GM15510 (cell line): ENCODE measurements around the gene HLCS.

Experiments
- POLR2A ChIP-seq: IDR thresholded peaks from 3 replicates; pipeline ENCODE4 v1.6.1; 2011; ENCODE audit warnings: borderline replicate concordance; ENCODE audit not compliant: insufficient read length; ENCODE audit errors: extremely low read depth

Gene HLCS

DNA sequence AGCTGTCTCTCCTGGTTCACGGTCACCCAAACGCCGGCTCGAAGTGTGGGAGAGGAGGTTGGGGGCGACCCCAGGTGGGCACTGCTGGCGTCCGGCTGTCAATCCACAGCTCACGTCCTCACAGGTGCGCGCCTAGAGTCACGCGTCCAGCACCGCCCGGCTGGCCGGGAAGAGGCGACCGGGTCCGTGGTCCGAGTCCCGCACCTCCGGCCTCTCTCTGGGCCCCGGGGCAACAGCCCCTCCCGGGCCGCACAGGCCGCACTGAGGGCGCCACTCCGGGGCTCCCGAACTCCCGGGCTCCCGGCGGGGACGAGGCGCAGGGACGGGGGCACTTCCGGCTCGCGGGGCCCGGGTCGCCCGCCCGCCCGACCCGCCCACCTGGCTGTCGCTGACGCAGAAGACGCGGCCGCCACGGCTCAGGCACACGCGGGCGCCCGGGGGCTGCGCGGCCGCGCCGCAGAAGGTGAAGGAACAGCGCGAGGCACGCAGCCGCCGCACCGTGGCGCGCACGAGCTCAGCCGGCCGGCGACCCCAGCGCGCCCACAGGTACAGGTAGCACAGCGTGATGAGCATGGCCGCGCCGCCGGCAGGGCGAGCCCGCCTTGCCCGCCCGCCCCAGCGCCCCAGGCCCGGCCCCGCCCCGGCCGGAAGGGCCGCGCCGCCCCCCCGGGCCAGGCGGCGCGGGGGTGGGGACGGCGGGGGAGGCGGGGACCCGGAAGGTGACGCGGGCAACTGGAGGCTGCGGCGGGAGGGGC is at the start of gene HLCS:
Gene HLCS, minus strand, starts transcription at position 604 of the 755 bp plus-strand sequence. Its CDS starts 31 bp downstream, at position 573.
- peak; percentile 83 for TF ChIP-seq POLR2A

DNA sequence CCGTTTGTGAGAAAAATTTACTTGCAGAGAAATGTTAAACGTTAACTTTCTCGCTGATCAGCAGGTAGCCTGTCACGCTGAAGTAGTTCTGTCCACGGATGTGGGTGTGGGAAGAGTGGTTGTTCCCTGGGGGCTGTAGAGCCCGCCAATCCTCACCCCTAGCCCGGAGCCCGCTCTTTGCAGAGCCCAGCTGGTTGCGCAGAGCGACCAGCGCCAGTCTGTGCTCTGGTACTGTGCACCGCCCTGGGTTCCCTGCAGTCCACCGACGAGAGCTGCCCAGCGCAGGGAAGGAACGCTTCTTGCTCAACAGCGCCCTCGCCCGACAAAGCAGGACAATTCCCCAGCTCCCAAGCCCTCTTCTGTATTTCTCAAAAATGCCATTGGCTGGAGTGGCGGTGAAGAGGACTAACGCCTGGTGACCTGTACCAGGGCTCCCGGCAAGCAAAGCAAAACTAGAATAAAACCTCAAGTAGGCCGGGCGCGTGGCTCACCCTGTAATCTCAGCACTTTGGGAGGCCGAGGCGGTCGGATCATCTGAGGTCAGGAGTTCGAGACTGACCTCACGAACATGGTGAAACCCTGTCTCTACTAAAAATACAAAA is 43.4 kb upstream of the HLCS start:
- no peak for TF ChIP-seq POLR2A

GRCh38 chr21:37008724-37009123 is 42.3 kb upstream of the HLCS start:
- TF ChIP-seq POLR2A: no peak

GRCh38 chr21:37006486-37007291 is 40.2 kb upstream of the HLCS start, which contains the start of gene RIPPLY3:
TSS of gene RIPPLY3 (plus strand) at chr21:37006702. CDS start at chr21:37006773, 71 bp downstream.
- TF ChIP-seq POLR2A: no peak

- TF ChIP-seq POLR2A: no peak
These were observed 39.3 kb upstream of the HLCS start for GRCh38 chr21:37005548-37006485.

DNA sequence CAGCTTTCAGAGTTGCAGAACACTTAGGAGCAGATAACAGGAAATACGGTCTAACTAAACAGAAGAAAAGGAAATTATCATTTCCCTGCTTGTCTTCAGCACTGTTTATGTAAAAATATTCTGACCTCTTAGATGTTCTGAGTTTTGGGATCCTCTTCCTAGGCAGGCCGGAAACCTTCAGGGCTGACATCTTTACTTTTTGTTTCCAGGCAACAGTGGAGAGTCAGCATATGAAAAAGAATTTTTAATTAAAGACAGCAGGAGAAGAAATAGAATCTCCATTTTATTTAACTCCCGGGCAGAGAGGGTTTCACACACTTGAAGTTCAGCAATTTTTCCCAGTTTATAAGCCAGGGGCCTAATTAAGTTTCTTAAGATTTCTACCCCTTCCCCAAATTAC is 35.0 kb upstream of the HLCS start:
- TF ChIP-seq POLR2A: no peak

DNA sequence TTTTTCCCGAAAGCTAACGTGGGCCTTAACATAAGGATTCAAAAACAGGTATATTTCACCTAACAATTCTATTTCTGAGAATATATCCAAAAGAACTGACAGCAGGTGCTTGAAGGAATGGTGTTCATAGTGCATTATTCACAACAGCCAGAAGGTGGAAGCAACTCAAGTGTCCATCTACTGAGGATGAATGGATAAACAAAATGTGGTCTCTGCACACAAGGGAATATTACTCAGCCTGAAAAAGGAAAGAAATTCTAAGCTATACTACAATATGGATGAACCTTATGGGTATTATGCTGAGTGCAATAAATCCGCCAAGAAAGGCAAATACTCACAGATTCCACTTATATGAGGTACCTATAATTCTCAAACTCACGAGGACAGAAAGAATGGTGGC is 33.9 kb upstream of the HLCS start:
- no peak for TF ChIP-seq POLR2A

- no peak for TF ChIP-seq POLR2A
These were observed 32.8 kb upstream of the HLCS start for GRCh38 chr21:36999131-36999898.

GRCh38 chr21:36994501-36995158 is 28.2 kb upstream of the HLCS start:
- no peak for TF ChIP-seq POLR2A

- no peak for TF ChIP-seq POLR2A
These were observed 26.2 kb upstream of the HLCS start for GRCh38 chr21:36992671-36993070.

GRCh38 chr21:36990508-36991205 is 24.2 kb upstream of the HLCS start:
- TF ChIP-seq POLR2A: no peak

DNA sequence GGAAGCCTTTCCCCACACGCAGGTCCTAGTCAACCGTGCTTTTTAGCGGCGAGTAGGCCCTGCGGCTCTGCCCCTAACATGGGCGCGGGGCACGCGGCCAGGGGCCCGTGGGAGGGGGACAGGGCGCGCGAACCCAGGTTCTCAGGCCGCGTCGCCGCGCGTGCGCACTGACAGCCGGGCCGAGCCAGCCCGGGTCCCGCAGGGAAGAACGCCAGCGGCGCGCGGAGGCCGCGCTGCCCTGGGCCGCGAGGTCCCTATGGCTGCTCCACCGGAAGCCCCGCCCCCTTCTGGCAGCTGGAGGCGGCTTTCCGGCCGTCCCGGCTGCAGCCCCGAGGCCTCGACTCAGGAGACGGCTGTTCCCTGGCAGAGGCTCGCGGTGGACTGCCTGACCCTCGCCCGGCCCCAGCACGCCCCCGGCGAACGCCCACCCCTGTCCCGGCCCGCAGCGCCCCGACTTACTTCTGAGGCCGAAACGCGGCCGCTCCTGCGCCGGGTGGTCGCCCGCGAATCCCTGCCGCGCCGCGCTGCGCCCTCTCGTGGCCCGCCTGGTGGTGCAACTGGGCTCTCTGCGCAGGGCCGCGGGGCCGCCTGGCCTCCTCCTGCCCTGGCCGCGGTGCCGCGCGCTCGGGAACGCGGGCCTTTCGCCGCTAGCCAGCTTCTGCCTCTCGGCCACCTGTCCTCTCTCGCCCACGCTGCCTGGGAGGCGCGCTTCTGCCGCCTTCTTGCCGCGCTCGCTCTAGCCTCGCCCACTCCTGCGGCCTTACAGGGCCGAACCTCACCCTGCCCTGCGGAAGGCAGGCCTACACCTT is 23.4 kb upstream of the HLCS start:
- peak; percentile 63 for TF ChIP-seq POLR2A
